ENCODE data around the gene SETD2.

SETD2 gene

GRCh38 chr3:47002171-47003055, 161.5 kb downstream of the SETD2 start:
- Histone ChIP-seq H3K4me2 (no peak overlapping the region), H4K20me1 (ENCODE audit: insufficient read depth) (no peaks in the 10 kb centered on the region), H2AFZ (ENCODE audit: low read depth) (no peak overlapping the region), H3K27me3 (ENCODE audit: insufficient read depth, low read depth) (no peaks in the 10 kb centered on the region), H3K4me3 (IDR thresholded peaks at IDR 0.05; ENCODE audit: insufficient read depth, low read depth, low read length) (no peak overlapping the region), H3K79me2 (ENCODE audit: insufficient read depth, low read depth) (no peaks in the 10 kb centered on the region), H3K4me1 (ENCODE audit: low read depth, poor library complexity, severe bottlenecking) (no peaks in the 10 kb centered on the region), H3K9ac (no peak overlapping the region), H3K27ac (no peak overlapping the region), H3K36me3 (ENCODE audit: insufficient read depth) (no peaks in the 10 kb centered on the region)
- no peak for TF ChIP-seq CTCF (conservative IDR thresholded peaks at IDR 0.05; ENCODE audit: low read depth, low read length)

- Histone ChIP-seq H3K27ac (no peak overlapping the region), H3K9ac (no peak overlapping the region), H3K36me3 (ENCODE audit: insufficient read depth) (no peaks in the 10 kb centered on the region), H3K4me2 (no peak overlapping the region), H3K27me3 (ENCODE audit: insufficient read depth, low read depth) (no peaks in the 10 kb centered on the region), H3K4me1 (ENCODE audit: low read depth, poor library complexity, severe bottlenecking) (no peaks in the 10 kb centered on the region), H4K20me1 (ENCODE audit: insufficient read depth) (no peaks in the 10 kb centered on the region), H3K79me2 (ENCODE audit: insufficient read depth, low read depth) (no peaks in the 10 kb centered on the region), H3K4me3 (IDR thresholded peaks at IDR 0.05; ENCODE audit: insufficient read depth, low read depth, low read length) (no peak overlapping the region), H2AFZ (ENCODE audit: low read depth) (no peak overlapping the region)
- TF ChIP-seq CTCF (conservative IDR thresholded peaks at IDR 0.05; ENCODE audit: low read depth, low read length): no peak
These were observed 162.2 kb downstream of the SETD2 start for GRCh38 chr3:47001731-47002170.

- no peak overlapping the region for H2AFZ ChIP-seq (ENCODE audit: low read depth)
- H3K27me3 ChIP-seq (ENCODE audit: insufficient read depth, low read depth): no peaks in the 10 kb centered on the region
- H4K20me1 ChIP-seq (ENCODE audit: insufficient read depth): no peaks in the 10 kb centered on the region
- no peaks in the 10 kb centered on the region for H3K36me3 ChIP-seq (ENCODE audit: insufficient read depth)
- no peak overlapping the region for H3K4me3 ChIP-seq (IDR thresholded peaks at IDR 0.05; ENCODE audit: insufficient read depth, low read depth, low read length)
- no peak overlapping the region for H3K27ac ChIP-seq
- no peaks in the 10 kb centered on the region for H3K4me1 ChIP-seq (ENCODE audit: low read depth, poor library complexity, severe bottlenecking)
- H3K9ac ChIP-seq: no peak overlapping the region
- no peak for TF ChIP-seq CTCF (conservative IDR thresholded peaks at IDR 0.05; ENCODE audit: low read depth, low read length)
- H3K79me2 ChIP-seq (ENCODE audit: insufficient read depth, low read depth): no peaks in the 10 kb centered on the region
- no peak overlapping the region for H3K4me2 ChIP-seq
These were observed 162.8 kb downstream of the SETD2 start for GRCh38 chr3:47000922-47001730.

- no peaks in the 10 kb centered on the region for H3K36me3 ChIP-seq (ENCODE audit: insufficient read depth)
- H3K27me3 ChIP-seq (ENCODE audit: insufficient read depth, low read depth): no peaks in the 10 kb centered on the region
- TF ChIP-seq CTCF (conservative IDR thresholded peaks at IDR 0.05; ENCODE audit: low read depth, low read length): no peak
- H4K20me1 ChIP-seq (ENCODE audit: insufficient read depth): no peaks in the 10 kb centered on the region
- H3K4me3 ChIP-seq (IDR thresholded peaks at IDR 0.05; ENCODE audit: insufficient read depth, low read depth, low read length): no peak overlapping the region
- no peaks in the 10 kb centered on the region for H3K79me2 ChIP-seq (ENCODE audit: insufficient read depth, low read depth)
- H3K4me2 ChIP-seq: no peak overlapping the region
- no peak overlapping the region for H2AFZ ChIP-seq (ENCODE audit: low read depth)
- no peak overlapping the region for H3K27ac ChIP-seq
- H3K9ac ChIP-seq: no peak overlapping the region
- H3K4me1 ChIP-seq (ENCODE audit: low read depth, poor library complexity, severe bottlenecking): no peaks in the 10 kb centered on the region
These were observed 163.6 kb downstream of the SETD2 start for GRCh38 chr3:47000198-47000815.
